ENCODE measurements around the gene TTC7B.

The TTC7B gene

DNA sequence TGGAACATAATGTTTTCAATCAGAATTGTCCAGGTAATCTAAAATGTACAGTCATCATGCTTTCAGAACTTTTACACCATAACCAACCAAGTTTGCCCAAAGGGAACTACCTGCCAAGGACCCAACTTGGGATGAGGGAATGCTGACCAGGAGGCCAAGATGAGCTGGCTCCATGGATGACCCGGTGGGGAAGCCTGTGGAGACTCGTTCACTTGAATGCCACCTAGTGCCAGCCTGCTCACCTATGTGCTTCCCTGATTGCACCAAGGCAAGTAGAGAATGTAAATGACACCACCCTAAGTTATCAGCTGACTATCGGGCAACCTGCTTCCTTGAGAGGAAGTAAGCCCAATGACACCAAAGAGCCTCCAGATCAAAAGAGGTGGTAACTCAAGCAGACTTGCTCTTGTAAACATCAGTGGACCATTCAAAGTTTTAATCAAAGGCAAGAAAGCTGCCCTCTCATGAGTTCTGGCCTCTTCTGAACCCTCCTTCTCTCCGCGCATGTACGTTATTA is 137.3 kb downstream of the TTC7B start:
- TF ChIP-seq, protein P1, sequence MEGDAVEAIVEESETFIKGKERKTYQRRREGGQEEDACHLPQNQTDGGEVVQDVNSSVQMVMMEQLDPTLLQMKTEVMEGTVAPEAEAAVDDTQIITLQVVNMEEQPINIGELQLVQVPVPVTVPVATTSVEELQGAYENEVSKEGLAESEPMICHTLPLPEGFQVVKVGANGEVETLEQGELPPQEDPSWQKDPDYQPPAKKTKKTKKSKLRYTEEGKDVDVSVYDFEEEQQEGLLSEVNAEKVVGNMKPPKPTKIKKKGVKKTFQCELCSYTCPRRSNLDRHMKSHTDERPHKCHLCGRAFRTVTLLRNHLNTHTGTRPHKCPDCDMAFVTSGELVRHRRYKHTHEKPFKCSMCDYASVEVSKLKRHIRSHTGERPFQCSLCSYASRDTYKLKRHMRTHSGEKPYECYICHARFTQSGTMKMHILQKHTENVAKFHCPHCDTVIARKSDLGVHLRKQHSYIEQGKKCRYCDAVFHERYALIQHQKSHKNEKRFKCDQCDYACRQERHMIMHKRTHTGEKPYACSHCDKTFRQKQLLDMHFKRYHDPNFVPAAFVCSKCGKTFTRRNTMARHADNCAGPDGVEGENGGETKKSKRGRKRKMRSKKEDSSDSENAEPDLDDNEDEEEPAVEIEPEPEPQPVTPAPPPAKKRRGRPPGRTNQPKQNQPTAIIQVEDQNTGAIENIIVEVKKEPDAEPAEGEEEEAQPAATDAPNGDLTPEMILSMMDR (IDR thresholded peaks at IDR 0.05): no peak

- TF ChIP-seq, protein P1 (IDR thresholded peaks at IDR 0.05): no peak
These were observed 137.8 kb downstream of the TTC7B start for GRCh38 chr14:90678420-90678819.

DNA sequence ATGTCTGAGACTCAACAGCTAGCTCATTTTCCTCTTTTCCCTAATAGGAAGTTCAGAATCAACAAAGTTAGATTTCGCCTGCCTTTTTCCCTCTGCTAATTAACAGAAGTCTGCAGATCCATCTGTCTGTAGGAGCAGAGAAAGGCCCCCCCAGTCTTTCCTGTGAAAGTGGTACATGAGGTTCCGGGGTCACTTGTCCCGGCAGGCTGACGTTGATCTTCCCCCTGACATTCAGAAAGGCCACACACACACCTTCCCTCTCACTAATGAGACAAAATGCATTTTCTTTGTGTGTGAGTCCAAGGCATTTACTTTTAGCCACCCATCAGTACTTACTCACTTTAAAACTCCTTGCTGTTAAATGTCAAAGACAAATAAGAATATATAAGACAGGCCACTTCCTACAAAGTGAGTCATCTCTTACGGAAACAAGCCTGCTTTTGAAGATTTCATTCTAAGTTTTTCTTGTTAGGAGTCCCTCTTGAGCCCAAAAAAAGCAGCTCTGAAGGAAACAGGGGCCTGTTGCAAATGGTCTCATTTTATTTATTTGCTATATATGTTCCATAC is 138.7 kb downstream of the TTC7B start:
- TF ChIP-seq, protein P1 (IDR thresholded peaks at IDR 0.05): no peak

DNA sequence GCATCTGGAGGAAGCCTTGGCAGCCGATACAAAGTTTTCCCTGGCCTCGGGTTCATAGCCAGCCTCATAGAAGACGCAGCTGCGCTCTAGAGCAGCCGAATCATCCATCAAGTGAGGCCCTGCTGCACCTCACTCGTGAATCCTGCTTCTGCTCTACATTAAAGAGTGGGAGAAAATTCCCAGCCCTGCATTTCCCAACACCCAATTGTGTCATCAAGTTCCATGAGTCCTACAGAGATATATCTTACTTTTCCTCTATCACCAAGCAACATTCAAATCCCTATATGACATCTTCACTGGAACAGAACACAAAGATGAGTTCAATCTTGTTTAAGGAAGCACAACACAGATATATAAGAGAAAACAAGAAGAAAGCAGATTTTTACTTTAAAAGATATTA is 139.3 kb downstream of the TTC7B start:
- TF ChIP-seq, protein P1 (IDR thresholded peaks at IDR 0.05): no peak

DNA sequence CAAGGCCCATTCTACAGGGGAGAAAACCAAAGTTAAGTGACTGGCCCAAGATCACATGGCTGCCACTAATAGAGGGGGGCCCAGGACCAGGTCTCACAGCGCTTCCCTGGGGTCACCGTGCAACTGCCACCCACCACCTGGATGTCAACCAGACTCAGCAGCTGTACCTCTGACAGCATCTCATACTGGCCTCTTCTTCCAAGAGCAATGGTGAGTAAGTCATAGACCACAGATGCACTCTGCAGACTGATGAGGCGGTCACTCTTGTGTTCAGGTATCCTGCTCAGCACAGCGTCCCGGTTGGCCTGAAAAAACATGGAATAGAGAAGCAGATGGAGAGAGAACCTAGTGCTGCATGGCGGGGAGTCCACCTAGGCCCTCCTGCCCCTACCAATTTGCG is 139.9 kb downstream of the TTC7B start:
- TF ChIP-seq, protein P1 (IDR thresholded peaks at IDR 0.05): no peak

DNA sequence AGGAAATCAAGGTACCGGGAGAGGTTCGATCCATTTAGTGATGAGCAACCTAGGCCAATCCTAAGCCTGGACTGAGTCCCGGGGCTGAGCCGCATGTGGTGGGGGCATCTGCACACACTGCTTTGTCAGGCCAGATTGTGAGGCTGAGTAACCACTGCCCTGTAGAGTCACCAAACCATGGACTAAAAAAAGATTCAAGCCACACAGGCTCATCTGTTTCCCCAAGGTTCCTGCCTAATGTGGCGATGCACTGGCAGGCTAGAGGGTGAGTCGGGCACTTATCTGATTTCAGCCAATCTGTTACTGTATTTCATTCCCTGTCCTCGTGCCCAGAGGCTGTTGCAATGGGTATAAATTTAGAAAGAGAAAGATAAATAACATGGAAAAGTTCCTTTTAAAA is 140.8 kb downstream of the TTC7B start:
- TF ChIP-seq, protein P1 (IDR thresholded peaks at IDR 0.05): no peak

- TF ChIP-seq, protein P1 (IDR thresholded peaks at IDR 0.05): no peak
These were observed 141.5 kb downstream of the TTC7B start for GRCh38 chr14:90674716-90675115.

Measured in LNCAP (cell line).